Activated CD8-positive, alpha-beta memory T cell treated with anti-CD3 and anti-CD28 coated beads, Interleukin-2, amount 50 U/mL, for 4 hours (primary cell): ENCODE results near the gene NUDT22.
A peak's percentile ranks its signal among the peaks of the same experiment; 100 is the strongest.

Experiments
- DNase-seq: peaks from one replicate; pipeline ENCODE4 v3.0.0-alpha.2; 2020

The NUDT22 gene

GRCh38 chr11:64207256-64208085, 18.6 kb upstream of the NUDT22 start:
- peak; percentile 85 for DNase-seq

DNA sequence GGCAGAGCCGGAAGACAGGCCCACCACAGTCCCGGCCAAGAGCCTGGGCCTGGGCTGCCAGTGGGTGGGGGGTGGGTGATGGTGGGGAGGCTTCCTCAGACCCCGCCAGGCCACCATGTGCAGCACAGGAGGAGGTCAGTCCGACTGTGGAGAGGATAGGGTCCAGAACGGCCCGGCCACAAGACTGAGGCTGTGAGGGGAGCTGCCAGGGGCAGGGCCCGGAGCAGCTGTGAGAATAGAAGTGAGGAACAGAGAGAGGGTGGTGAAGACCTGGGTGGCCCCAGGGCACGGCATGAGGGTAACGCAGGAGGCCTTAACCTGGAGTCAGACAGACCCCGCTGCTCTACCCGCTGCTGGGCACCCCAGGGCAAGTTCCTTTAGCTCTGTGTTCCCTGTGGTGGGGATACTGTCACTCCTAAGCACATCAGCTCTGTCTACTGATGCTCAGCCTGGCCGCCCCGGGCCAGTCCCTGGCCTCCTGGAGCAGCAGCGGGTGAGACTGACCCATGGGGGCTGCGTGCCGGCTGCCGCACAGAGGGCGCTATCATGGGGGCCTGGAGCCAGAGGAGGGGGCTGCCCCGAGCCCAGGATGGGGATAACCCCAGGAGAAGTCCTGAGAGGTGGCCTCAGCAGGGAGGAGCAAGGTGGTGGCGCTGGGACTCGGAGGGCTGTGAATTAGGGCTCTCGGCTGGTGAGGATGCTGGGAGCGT, 17.8 kb upstream of the NUDT22 start:
- no peak for DNase-seq

GRCh38 chr11:64208796-64209562, 17.1 kb upstream of the NUDT22 start:
- DNase-seq: no peak

- DNase-seq: no peak
Measured at GRCh38 chr11:64209563-64209843, 16.6 kb upstream of the NUDT22 start.

- no peak for DNase-seq
Measured at GRCh38 chr11:64210301-64211020, 15.6 kb upstream of the NUDT22 start.

- no peak for DNase-seq
Measured at GRCh38 chr11:64211181-64211872, 14.7 kb upstream of the NUDT22 start.

DNA sequence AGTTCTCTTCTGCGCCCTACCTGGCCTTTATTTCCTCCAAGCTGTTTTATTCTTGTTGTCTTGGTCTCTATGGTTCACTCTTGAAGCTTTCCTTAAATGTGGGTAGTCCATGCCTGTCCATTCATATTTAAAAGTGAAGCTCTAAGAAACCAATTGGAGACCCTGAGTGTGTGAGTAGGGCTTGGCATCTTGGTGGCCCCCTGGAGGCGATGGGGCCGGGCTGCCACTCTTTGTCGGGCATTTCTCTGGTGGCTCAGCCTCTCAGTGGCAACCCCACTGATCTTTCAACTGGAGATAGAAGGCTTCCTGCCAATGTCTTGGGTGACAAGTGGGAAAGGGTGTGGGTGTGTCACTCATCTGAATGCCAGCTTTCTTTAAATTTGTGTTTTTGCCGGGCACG, 9.2 kb upstream of the NUDT22 start:
- DNase-seq: no peak

DNA sequence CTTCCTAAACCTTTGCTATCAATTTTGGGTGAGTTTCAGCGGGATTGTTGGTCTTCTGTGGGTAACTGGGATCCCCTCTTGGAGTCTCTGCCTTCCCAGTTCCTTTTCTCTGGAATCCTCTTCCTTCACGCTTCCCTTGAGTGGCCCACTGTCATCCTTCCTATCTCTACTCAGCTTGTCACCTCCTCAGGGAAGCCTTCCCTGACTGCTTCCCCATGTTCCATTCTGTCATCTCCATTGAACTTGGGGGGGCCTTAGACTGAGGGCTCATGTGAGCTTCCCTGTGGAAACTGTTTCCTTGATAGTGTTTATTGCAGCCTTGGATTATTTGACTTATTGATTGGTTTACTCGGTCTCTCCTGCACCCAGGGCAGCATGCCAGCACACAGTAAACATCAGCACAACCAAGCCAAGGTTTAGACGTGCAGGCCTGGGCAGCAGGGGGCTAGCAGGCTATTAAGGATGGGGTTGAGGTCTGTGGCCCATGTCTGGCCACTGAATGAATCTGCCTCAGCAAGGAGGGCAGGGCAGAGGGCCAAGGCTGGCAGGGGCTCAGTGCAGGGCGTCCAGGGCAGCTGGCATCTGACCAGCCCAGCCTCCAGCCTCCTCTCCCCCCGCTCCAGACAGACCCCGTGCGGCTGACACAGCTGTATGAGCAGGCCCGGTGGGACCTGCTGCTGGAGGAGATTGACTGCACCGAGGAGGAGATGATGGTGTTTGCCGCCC, 7.3 kb upstream of the NUDT22 start:
- no peak for DNase-seq

DNA sequence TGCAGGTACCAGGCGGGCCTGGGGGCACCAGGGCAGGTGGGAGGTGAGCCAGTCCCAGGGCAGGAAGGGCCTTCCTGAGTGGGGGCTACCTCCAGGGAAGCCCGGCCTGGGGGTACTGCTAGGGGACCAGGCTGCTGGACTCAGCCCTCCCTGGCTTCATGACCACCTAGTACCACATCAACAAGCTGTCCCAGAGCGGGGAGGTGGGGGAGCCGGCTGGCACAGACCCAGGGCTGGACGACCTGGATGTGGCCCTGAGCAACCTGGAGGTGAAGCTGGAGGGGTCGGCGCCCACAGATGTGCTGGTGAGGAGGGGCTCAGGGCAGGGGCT, 6.8 kb upstream of the NUDT22 start:
- DNase-seq: no peak

DNA sequence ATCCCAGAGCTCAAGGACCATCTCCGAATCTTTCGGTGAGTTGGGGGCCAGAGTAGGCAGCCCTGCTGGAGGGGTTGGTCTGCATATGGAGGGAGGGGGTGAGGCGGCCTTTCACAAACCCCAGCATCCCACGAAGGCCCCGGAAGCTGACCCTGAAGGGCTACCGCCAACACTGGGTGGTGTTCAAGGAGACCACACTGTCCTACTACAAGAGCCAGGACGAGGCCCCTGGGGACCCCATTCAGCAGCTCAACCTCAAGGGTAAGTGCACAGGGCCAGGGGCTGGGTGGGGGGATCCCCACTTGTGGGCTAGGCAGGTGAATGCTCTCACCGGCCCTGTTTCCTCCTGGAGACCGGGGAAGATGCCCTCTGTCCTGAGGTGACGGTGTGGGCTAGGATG, 6.3 kb upstream of the NUDT22 start:
- no peak for DNase-seq

- DNase-seq: no peak
Measured at GRCh38 chr11:64220271-64220670, 5.8 kb upstream of the NUDT22 start.

DNA sequence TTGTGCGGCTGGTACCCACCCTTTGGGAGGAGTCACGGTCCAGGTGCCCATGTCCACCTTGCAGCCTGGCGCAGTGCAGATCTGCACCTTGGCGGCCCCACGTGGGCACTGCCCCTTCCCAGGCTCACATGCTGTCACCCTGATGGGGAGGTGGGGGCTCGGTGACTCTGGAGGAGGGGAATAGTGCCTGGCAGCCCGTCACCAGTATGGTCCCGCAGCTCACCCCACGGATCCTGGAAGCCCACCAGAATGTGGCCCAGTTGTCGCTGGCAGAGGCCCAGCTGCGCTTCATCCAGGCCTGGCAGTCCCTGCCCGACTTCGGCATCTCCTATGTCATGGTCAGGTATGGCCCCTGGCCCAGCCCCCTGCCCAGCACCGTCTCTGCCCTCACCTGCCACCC, 5.3 kb upstream of the NUDT22 start:
- no peak for DNase-seq

DNA sequence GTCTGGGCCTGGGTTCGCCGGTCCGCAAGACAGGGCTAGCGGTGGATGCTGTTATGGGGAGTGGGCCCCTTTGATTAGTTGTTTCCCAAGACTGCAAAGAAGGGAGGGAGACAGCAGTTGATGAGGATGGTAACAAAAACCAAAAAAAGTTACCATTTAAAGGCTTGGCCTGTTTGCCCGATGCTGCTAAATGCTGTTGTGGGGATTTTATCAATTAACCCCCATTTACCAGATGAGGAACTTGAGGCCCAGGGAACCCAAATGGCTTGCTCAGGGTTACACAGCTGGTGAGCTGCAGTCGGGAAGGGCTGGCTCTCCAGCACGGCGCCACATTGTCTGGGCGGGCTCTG, 3.4 kb upstream of the NUDT22 start:
- no peak for DNase-seq

GRCh38 chr11:64223001-64223651, 2.9 kb upstream of the NUDT22 start:
- peak; percentile 14 for DNase-seq

DNA sequence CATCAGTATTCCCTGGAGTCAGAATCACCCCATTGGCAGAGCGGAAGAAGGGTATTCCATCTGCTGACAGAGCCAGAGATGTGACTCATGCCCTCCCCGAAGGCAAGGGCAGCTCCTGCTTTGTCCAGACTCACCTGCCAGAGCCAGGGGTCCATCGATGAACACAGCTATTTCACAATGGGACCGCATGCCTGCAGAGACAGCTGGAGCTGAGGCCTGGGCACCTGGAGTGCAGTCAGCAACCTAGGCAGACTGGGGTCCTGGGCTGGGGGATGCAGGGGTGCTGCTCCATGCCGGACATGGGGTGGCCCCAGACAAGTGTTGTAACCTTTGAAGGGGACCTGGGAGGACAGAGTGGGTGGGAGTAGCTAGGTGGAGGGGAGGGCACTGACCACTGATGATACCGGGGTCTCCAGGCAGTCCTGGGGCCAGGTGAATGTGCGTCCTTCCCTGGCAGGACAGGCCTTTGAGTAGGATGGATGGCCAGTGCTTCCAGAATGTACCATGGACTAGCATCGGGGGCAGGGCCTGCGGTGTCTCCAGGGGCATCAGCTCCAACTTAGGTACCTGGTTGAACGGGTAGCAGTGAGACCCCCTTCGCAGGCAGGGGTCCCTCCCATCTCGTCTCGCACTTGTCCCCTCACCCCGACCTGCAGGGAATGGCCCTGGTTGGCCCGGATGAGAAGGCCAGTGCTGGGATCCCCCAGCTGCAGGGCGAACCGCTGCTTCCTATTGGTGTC, 1.8 kb upstream of the NUDT22 start:
- DNase-seq: peak; percentile 17

- peak; percentile 17 for DNase-seq
Measured at GRCh38 chr11:64224891-64225607, 1.0 kb upstream of the NUDT22 start.

GRCh38 chr11:64226507-64227051, 505 bp downstream of the NUDT22 start:
- peak; percentile 53 for DNase-seq

DNA sequence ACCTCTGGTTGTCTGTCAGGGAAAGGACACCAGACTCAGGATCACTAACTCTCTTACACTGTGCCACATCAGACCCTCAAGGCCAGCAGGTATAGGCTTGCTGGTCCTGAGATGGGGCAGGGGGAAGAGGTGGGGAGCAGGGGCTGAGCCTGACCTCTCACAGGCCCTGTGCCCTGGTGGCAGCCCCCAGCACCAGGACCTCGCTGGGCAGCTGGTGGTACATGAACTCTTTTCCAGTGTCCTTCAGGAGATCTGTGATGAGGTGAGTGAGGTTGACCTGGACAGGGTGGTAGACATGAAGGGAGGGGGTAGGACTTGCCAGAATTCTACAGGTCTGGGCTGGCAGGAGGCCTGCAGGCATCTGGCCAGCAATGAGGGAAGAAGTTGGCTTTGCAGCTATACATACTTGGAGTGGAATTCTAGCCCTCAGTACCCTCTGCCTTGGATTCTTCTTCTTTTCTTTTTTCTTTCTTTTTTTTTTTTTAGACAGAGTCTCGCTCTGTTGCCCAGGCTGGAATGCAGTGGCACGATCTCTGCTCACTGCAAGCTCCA, 1.4 kb downstream of the NUDT22 start:
- DNase-seq: no peak

- no peak for DNase-seq
Measured at GRCh38 chr11:64229090-64229743, 3.1 kb downstream of the NUDT22 start.
